Transverse colon (tissue), 4 donors: ENCODE measurements around the gene CFAP299. TPM values are rescaled to one million over a fixed set of nuclear protein-coding genes. Genes with fewer than 3 reads are reported as not detected.

Experiments
- DNase-seq: peaks from one replicate; pipeline ENCODE4 v3.0.0-alpha.2; 2019
- H3K27ac ChIP-seq, 4 donors: fragments of 200-600 bp; sonication (generic); 2 replicates each; pipeline ENCODE4 v1.5.1; 2016 to 2018; ENCODE audit warnings: inconsistent platforms in 4 of 4
- H3K27me3 ChIP-seq: fragments of 200-600 bp; sonication (generic); 2 replicates; pipeline ENCODE4 v1.5.1; 2017; ENCODE audit warnings: inconsistent platforms
- H3K36me3 ChIP-seq, 4 donors: fragments of 200-600 bp; sonication (generic); 2 replicates each; pipeline ENCODE4 v1.5.1; 2017 to 2019; ENCODE audit warnings: inconsistent platforms in 4 of 4
- H3K4me1 ChIP-seq, 4 donors: fragments of 200-600 bp; sonication (generic); 2 replicates each; pipeline ENCODE4 v1.5.1; 2017 to 2020; ENCODE audit warnings: inconsistent platforms in 4 of 4
- H3K4me3 ChIP-seq, 4 donors: fragments of 200-600 bp; sonication (generic); 1 replicate in 1 of 4; 2 replicates in 3 of 4; pipeline versions ENCODE4 v1.5.1 to v1.6.1; 2017 to 2019; ENCODE audit warnings: inconsistent platforms in 4 of 4
- H3K9me3 ChIP-seq, 2 donors: fragments of 200-600 bp; sonication (generic); 2 replicates each; pipeline ENCODE4 v1.5.1; 2017 to 2019; ENCODE audit warnings: inconsistent platforms in 2 of 2
- EP300 ChIP-seq: sonication (generic); formaldehyde crosslinking; IDR thresholded peaks from one replicate; pipeline ENCODE4 v1.6.1; 2017; ENCODE audit warnings: antibody characterized with exemption, low read depth
- POLR2A ChIP-seq: fragments of 450-650 bp; IDR thresholded peaks from one replicate; pipeline ENCODE4 v1.6.1; 2016; ENCODE audit warnings: antibody characterized with exemption, mild to moderate bottlenecking, moderate library complexity
- POLR2AphosphoS5 ChIP-seq, 3 donors: sonication (generic); formaldehyde crosslinking; IDR thresholded peaks; one replicate each; pipeline ENCODE4 v1.6.1; 2016; ENCODE audit warnings: antibody characterized with exemption in 3 of 3
- WGBS, 2 donors: methylation state at CpG; one replicate each; pipeline ENCODE4 v1.1.5; 2018; ENCODE audit warnings: low coverage in 1 of 2; 5-methylcytosine and 5-hydroxymethylcytosine counted together
- in situ Hi-C, 4 donors: fragments of 200-750 bp; cut with MboI; loops; one replicate each; pipeline versions ENCODE4 v1.15.0 to v1.15.1; 2017; ENCODE audit warnings: low sequenced_read_pairs in 3 of 4, low pct_ligation_motif_present in 1 of 4, low pct_unique_long_range_greater_than_20kb in 1 of 4
- intact Hi-C: fragments of 100-400 bp; cut with DNase I; formaldehyde crosslinking; loops from one replicate; pipeline ENCODE4 v1.15.1; 2023; ENCODE audit warnings: low total_unique reads
- total RNA-seq, 4 donors: library from RNA; depleted of rRNA; stranded (reverse); fragments of >200 nt; gene quantifications; one replicate each; pipeline ENCODE4 v1.1.0, GENCODE V29; 2016
- TF ChIP-seq, protein P1 (sequence below), 5 experiments: fragments of 200-600 bp in 3 of 5; fragments of 450-650 bp in 2 of 5; sonication (generic) in 3 of 5; IDR thresholded peaks; 1 replicate in 2 of 5; 2 replicates in 3 of 5; pipeline ENCODE4 v1.5.1; 2016 to 2017; ENCODE audit warnings: antibody characterized with exemption in 5 of 5, inconsistent platforms in 3 of 5, mild to moderate bottlenecking in 2 of 5, moderate library complexity in 1 of 5

CFAP299 gene
- total RNA-seq, 4 donors from 2014 or later: not detected

DNA sequence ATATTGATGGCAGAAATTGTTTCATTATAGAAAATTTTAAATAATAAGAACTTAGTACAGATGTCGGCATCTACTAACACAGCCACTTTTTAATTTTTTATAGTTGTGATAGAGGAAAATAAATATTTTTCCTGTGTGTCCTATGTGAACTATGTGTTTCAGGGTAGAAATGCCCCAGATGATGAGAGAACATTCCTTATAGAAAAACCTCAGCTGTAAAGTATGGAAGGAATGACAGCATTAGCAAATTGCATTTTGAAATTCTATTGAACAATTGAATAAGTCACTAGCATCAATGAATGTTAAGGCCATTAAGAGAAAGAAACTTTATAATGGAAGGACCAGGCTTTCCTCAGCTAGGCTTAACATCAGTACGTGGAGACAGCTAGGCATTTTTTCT lies 149.2 kb downstream of the CFAP299 start:
- intact Hi-C loops (no loop called here), in situ Hi-C loops (no loop called here)
- H3K4me1 ChIP-seq: no peaks in the 10 kb centered on the region
- no peaks in the 10 kb centered on the region for H3K36me3 ChIP-seq
- TF ChIP-seq POLR2A (no peak), EP300 (no peak)
- no peak for DNase-seq
- no peaks in the 10 kb centered on the region for H3K9me3 ChIP-seq
- no peak overlapping the region for H3K27ac ChIP-seq
- WGBS, 2 donors: 83 to 93% methylated on average over 2 of the region's 2 CpGs
- no peak overlapping the region for H3K4me3 ChIP-seq
- no peaks in the 10 kb centered on the region for H3K27me3 ChIP-seq

DNA sequence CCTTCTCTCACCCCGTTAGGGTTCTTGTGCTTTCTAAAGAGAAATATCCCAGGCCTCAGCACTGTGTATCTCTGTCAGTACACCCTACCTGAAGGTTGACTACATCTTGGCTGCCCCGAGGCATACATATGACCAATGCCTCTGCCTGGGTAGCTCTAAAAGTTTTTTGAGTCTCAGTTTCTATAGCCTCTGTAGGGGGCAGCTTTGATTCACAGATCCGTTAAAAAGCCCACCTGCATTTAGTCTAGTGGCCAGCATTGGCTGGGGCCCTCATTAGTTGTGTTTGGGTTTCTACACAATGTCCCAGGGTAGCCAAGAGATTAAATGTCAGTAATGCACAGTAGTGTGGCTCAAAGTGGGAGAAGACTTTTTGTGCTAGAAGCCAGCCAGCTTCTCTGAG lies 151.1 kb downstream of the CFAP299 start:
- H3K4me1 ChIP-seq: no peaks in the 10 kb centered on the region
- WGBS, 2 donors: 81% methylated on average over 3 of the region's 3 CpGs; no CpG with 5 or more reads in 1 of the 2 donors
- in situ Hi-C loops (no loop called here), intact Hi-C loops (no loop called here)
- H3K36me3 ChIP-seq: no peaks in the 10 kb centered on the region
- TF ChIP-seq POLR2A: no peak
- DNase-seq: no peak
- no peaks in the 10 kb centered on the region for H3K9me3 ChIP-seq
- H3K27ac ChIP-seq: no peak overlapping the region
- no peak overlapping the region for H3K4me3 ChIP-seq
- H3K27me3 ChIP-seq: no peaks in the 10 kb centered on the region

DNA sequence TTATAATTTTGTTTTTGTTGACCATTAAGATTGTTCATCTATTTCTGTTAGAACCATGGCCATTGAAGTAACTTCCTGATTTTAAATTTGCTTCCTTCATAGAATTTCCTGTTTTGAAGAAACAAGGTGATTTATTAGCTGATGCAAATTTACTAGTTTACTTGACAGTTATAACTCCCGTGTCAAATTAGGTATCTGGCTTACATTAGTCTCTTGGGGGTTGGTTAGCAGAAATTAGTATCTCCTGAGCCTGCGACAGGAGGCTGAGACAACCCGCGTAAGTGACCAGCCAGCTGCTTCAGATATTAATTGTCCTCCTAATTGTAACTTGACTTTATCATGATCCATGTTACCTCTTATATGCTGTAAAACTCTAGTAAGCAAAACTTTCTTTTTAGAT lies 154.3 kb downstream of the CFAP299 start:
- no peaks in the 10 kb centered on the region for H3K36me3 ChIP-seq
- WGBS, 2 donors: 71 to 100% methylated on average over 1 to 4 of the region's 4 CpGs
- H3K27me3 ChIP-seq: no peaks in the 10 kb centered on the region
- H3K9me3 ChIP-seq: no peaks in the 10 kb centered on the region
- H3K27ac ChIP-seq: no peak overlapping the region
- no peaks in the 10 kb centered on the region for H3K4me1 ChIP-seq
- H3K4me3 ChIP-seq: no peak overlapping the region
- no peak for TF ChIP-seq POLR2A
- TF ChIP-seq, protein P1, sequence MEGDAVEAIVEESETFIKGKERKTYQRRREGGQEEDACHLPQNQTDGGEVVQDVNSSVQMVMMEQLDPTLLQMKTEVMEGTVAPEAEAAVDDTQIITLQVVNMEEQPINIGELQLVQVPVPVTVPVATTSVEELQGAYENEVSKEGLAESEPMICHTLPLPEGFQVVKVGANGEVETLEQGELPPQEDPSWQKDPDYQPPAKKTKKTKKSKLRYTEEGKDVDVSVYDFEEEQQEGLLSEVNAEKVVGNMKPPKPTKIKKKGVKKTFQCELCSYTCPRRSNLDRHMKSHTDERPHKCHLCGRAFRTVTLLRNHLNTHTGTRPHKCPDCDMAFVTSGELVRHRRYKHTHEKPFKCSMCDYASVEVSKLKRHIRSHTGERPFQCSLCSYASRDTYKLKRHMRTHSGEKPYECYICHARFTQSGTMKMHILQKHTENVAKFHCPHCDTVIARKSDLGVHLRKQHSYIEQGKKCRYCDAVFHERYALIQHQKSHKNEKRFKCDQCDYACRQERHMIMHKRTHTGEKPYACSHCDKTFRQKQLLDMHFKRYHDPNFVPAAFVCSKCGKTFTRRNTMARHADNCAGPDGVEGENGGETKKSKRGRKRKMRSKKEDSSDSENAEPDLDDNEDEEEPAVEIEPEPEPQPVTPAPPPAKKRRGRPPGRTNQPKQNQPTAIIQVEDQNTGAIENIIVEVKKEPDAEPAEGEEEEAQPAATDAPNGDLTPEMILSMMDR (IDR thresholded peaks at IDR 0.05): no peak
- no peak for TF ChIP-seq POLR2AphosphoS5 (IDR thresholded peaks at IDR 0.05)
- no peak for TF ChIP-seq EP300
- DNase-seq: no peak
- in situ Hi-C loops: no loop called here
- intact Hi-C loops: no loop called here

DNA sequence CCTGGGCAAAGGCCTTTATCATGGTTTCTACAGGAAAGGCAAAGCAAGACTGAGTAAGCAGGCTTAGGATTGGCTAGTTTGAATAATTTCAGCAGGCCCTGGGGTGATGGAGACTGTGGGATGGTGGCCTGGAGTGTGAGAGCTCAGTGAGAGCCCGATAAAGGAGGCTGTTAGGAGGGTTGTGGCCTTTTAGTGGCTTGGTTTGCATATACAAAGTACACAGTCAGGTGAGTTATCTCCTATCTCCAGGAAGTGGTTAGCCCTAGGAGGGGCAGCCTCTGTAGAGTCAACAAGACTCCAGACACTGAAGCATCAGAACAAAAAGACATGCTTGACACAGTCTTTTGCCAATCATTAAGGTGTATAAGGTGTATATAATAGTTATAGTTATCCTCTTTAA lies 157.2 kb downstream of the CFAP299 start:
- DNase-seq: peak; percentile 31
- H3K36me3 ChIP-seq: no peaks in the 10 kb centered on the region
- no peak overlapping the region for H3K27ac ChIP-seq
- intact Hi-C loops (no loop called here), in situ Hi-C loops (no loop called here)
- H3K9me3 ChIP-seq: no peaks in the 10 kb centered on the region
- no peaks in the 10 kb centered on the region for H3K27me3 ChIP-seq
- no peak overlapping the region for H3K4me3 ChIP-seq
- WGBS, 2 donors: 33% methylated on average over 1 of the region's 1 CpG; no CpG with 5 or more reads in 1 of the 2 donors
- TF ChIP-seq POLR2AphosphoS5 (IDR thresholded peaks at IDR 0.05) (no peak), EP300 (no peak), POLR2A (no peak)
- TF ChIP-seq, protein P1 (IDR thresholded peaks at IDR 0.05): no peak
- no peaks in the 10 kb centered on the region for H3K4me1 ChIP-seq

DNA sequence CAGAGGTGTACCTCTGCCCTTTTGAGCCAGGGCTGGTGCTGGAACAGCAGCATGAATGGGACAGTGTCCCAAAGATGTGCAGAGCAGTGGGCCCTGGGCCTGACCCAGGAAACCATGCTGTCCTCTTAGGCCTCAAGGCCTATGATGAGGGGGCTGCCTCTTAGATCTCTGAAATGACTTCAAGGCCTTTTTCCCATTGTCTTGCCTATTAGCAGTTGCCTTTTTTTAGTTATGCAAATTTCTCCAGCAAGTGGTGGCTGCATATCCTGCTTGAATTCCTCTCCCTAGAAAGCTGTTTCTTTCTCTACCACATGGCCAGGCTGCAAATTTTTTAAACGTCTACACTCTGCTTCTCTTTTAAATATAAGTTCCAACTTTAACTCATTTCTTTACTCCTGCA lies 160.3 kb downstream of the CFAP299 start:
- H3K4me1 ChIP-seq: no peaks in the 10 kb centered on the region
- no peak overlapping the region for H3K27ac ChIP-seq
- DNase-seq: no peak
- no peaks in the 10 kb centered on the region for H3K9me3 ChIP-seq
- in situ Hi-C loops (no loop called here), intact Hi-C loops (no loop called here)
- H3K27me3 ChIP-seq: no peaks in the 10 kb centered on the region
- TF ChIP-seq POLR2AphosphoS5 (IDR thresholded peaks at IDR 0.05) (no peak), EP300 (no peak), POLR2A (no peak)
- TF ChIP-seq, protein P1 (IDR thresholded peaks at IDR 0.05): no peak
- WGBS, 2 donors: 81 to 100% methylated on average over 1 of the region's 1 CpG
- H3K4me3 ChIP-seq: no peak overlapping the region
- H3K36me3 ChIP-seq: no peaks in the 10 kb centered on the region
